GM18511 (cell line): ENCODE measurements around the gene CCDC102B.
A peak's percentile ranks its signal among the peaks of the same experiment; 100 is the strongest.
"Not testable (repeated sequence)": the region's sequence is repeated elsewhere in the genome, so short reads cannot be mapped to it uniquely, and the experiment has no call there.

Experiments used
- ATAC-seq: cut with Tn5 transposase; IDR thresholded peaks from one replicate; pipeline ENCODE4 v1.9.1; 2021; ENCODE audit warnings: mild to moderate bottlenecking, moderate library complexity; ENCODE audit not compliant: unreplicated experiment

The CCDC102B gene

DNA sequence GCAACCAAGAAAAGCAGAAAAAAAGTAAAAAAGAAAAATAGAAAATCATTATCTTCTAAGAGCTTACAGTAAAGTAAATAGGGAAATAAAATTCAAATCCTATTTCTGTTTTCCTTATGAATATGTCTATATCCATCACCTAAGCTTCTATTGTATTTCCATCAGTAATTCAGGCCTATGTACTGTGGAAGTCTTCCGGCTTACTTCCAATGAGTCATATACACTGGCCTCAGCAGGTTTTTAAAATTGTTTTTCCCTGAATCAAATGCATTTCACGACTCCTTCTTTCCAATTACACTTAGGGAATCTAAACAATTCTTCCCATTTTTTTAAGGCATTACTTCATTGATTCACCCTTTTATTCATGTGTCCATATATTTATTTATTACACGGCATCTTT, 164.7 kb downstream of the CCDC102B start:
- no peak for ATAC-seq

DNA sequence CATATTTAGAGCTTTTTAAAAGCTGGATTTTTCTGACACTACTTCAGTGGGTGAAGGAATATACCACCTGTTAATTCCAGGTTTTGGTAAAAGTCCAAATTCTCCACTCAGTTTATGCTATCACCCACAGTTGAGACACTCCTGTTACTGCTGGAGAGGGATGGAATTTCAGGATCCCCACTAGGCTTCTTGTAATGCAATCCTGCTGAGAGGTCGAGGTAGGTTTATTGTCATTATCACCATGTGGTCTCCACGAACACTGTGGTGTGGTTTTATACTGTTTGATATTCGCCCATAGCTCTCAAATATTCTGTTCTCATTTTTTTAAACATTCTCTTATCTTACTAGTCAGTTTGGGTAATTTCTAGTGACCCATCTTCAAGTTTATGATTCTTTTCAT, 167.9 kb downstream of the CCDC102B start:
- ATAC-seq = no peak

DNA sequence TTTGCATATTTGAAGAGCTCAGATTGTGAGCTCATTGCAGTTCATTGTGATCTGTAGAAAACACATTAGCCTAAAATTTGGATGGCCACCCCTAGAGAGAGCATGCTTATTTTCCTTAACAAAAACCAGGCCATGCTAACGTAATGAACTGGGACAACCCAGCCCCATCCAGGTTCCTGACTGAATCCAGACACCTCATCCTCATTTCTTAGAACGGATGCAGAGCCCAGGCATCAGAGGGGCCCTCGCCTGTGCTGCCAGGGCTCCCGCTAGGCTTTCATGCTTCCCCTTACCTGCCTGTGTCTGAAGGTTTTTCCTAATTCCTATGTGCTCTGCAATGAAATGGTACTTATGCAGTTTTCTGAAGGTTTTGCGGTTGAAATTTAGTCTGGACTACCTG, 171.1 kb downstream of the CCDC102B start:
- ATAC-seq = no peak

DNA sequence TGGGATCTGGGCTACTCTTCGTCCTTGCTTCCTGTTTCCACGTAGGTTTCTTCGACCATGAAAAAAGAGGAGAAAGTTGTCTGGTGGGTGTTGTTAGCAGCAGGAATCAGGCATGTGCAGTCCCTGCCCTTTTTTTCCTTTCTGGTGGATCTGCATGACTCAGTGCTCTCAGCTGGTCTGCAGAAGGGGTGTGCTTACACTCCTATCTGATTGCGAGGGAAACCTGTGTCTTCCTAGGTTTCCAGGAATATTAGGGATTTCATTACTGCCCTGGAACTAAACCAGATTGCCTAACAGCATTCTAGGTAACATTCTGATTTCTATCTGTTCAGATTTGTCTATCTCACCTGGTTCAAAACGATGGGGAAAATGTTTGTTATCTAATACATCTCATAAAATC, 174.3 kb downstream of the CCDC102B start:
- no peak for ATAC-seq

DNA sequence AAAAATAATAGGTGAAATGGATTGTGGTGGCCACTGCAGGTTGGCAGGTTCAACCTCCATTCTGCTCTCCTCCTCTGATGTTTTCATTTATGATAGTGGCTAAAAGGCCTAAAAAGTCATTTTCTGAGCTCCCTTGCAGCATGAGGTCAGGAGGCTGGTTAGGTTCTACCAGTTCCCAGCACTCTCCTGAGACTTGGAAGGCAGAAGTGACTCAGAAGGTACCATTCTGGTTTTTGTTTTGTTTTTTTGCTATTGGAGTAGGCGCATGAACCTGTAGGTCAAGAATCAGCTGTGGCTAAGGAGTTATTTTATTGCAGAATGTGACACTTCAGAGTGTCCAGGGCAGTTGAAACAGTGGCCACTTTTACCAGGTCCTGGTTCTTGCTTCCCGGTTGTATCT, 181.9 kb downstream of the CCDC102B start:
- no peak for ATAC-seq

DNA sequence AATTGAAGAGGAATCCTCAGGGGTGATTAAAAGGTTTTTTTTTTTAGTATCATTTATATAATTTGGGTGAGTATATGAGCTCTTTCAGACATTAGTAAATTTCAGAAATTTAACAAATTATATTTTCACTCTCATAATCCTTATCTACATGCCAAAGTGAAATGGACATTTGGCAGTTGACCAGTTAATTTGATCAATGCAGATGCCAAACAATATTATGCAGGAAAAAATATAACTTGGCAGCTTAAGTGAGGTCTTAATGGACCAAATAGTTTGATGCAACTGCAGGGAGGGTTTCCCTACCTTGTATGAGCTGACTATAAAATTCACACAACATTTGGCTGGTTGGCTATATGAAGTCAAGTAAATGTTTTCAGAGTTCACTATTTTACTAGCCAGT, 185.2 kb downstream of the CCDC102B start:
- ATAC-seq = no peak

DNA sequence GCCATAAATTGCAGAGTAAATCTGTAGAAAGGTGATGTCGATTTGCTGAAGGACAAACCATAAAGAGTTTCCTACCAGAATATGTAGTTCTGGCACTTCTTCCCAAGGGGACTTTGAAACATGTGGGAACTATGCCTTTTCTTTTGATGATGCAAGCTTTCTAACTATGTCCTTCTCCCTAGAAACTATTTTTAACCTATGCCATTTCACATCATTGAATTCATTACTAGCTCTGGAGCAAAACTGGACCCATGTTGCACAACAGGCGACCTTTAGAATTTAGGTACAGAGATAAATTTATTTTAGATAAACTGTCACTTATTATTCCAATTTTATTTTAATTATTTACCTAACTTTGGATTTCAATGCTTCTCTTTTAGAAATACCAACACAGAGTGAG, 186.5 kb downstream of the CCDC102B start:
- ATAC-seq = no peak

DNA sequence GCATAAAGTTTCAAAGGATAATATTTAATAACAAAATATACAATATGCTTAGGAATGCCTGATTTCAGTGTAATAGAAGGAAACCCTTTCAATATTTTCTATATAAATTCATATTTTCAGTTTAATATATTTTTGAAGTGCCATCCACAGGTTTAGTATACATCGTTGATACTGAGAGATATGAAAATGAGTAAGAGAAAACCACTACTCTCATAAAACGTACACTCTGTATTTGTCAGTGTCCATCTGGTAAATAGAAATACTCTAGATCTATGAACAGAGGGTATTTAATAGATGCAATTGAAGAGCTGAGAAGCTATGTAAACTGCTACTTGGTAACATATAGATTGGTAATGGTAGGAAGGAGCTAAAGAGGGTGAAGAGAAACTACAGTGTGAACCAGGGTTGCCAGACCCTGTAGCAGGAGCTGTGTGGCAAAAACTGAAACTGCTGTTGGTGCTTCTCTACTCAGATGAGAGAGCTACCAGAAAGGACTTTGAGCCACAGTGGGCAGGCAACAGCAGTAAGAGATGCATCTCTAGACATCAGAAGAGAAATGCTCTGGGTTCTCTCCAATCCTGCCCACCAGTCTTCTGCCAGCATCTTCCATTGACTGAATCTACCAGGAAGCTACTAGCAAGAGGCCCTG, 187.4 kb downstream of the CCDC102B start:
- peak; percentile 87 for ATAC-seq

DNA sequence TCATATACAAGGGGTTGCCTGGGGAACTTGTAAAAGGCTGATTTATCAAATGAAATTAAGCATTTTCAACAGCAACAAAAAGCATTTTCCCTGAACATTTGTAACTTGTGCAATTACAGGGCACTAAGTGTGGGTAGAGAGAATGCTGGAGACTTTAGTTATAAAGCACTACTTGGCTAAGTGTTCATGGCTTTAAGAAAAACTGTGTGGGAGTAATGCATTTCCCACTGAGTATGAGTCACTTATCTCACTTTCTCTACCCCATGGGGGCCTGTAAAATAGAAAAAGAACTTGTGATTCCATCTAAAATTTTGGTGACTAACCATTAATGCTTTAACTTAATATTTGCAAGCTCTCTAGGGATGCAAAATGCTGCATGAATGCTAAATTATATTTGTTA, 193.4 kb downstream of the CCDC102B start:
- peak; percentile 63 for ATAC-seq

DNA sequence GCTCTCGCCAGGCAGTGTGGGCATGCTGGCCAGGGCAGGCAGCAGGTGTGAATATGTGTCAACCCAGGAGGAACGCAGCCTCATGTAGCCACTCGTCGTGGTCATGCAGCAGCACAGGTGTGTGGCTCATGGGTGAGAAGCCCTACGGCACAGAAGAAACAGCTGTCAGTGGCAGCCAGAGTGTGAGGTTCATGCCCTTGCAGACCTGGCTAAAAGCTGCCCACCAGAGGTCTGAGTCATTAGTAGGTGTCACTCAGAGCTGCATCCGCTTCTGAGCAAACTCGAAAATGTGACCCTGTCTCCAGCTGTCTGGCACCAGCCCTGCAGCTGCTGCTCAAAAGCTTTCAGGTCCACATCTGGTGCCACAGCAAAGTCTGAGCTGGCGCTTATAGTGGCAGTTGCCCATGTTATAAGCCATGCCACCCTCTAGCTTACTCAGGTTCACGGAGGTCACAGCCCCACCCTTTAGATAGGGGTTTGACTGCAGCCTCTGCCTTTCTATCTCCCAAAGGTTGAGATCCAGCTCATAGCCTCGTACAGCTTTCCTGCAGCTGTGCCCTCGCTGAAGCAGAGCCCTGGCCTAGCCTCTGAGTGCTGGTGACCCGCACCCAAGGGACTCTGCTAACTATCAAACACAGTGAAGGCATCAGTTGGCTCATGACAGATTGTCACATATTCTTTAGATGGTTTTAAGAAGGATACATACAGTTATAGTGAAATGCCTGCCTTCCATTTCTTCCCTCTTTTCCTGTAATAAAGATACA, 195.0 kb downstream of the CCDC102B start:
- peak; percentile 87 for ATAC-seq

DNA sequence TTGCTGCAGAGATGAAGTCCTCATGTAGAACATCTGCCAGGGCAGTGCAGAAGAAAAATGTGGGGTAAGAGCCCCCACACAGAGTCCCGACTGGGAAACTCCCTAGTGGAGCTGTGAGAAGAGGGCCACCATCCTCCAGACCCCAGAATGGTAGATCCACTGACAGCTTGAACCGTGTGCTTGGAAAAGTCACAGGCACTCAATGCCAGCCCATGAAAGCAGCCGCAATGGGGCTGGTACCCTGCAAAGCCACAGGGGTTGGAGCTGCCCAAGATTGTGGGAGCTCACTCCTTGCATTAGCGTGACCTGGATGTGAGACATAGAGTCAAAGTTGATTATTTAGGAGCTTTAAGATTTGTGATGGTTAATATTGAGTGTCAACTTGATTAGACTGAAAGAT, 197.8 kb downstream of the CCDC102B start:
- no peak for ATAC-seq

DNA sequence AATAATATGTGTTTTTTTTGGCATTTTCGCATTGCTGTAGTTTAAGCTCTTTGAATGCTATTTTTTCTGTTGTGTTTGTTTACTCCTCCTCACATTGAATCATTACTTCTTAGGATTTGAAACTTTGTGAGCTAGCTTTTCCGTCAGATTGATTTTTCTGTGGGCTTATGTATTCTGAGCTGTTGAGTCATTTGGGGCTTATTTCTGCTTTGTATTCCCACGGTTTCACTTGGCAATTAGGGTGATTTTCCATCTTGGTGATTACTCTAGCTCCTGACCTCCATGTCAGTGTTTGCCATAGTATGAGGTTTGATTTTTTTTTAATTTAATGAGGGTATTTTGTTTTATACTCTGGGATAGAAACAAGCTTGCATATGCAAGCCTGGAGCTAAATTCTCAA, 200.0 kb downstream of the CCDC102B start:
- no peak for ATAC-seq

DNA sequence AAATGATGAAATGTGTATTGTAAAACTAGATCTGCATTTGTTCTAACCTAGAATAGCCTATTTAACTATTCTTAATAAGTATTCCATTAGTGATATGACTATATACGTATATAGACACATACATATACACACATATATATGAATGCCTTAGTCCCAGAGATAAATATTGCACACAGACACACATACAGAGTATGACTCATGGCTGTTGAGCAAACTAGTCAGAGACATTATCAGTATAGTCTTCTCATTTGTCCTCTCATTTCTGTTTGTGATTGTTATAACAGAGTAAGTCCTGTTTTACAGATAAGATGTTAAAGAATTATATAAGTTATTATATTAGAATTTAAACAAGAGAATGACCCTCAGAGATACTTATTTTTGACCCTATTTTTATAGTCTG, 202.5 kb downstream of the CCDC102B start:
- ATAC-seq = no peak

DNA sequence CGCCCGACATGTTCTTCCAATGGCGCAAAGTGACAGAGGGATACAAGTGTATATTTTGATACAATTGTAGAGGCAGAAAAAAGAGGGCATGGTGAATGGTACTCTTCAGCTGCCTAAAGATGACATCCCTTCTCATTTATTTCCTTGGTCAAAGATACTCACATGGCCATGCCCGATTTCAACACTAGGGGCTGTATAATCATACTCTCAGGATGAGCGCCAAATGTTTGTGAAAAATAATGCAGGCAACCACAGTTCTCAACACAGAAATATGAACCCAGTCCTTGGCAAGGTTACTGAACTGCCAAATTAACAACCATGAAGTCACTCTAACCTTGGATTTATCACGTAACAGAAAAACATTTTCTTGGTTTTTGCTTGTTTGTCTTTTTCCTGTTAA, 204.4 kb downstream of the CCDC102B start:
- no peak for ATAC-seq

DNA sequence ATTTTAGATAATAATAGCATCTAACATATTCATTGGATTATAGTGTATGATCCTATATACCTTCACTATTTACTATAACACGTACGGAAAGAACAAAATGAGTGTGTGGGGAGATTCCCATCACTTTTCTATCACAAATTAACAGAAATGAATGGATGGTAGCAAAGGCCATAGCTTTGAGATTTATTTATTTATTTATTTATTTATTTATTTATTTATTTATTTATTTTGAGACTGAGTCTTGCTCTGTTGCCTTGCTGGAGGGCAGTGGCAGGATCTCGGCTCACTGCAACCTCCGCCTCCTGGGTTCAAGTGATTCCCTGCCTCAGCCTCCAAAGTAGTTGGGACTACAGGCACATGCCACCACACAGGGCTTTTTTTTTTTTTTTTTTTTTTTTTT, 208.3 kb downstream of the CCDC102B start:
- not testable (repeated sequence) for ATAC-seq

DNA sequence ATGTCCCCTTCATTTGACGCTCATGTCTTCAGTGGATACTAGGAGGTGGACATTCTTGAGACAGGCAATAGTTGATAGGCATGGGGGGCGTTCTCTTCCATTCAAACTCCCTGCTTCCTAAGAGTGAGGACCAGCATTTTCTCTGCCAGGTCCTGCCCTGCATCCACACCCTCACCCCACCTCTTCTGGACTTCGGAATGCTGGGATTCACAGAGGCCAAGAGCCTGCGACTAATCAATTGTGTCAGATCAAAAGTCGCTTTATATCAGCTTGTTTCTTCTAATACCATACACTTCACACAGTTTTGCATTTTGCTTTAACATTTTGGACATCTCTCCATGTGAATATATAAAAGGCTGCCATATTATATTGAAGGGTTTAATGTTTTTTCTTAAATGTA, 210.7 kb downstream of the CCDC102B start:
- no peak for ATAC-seq

DNA sequence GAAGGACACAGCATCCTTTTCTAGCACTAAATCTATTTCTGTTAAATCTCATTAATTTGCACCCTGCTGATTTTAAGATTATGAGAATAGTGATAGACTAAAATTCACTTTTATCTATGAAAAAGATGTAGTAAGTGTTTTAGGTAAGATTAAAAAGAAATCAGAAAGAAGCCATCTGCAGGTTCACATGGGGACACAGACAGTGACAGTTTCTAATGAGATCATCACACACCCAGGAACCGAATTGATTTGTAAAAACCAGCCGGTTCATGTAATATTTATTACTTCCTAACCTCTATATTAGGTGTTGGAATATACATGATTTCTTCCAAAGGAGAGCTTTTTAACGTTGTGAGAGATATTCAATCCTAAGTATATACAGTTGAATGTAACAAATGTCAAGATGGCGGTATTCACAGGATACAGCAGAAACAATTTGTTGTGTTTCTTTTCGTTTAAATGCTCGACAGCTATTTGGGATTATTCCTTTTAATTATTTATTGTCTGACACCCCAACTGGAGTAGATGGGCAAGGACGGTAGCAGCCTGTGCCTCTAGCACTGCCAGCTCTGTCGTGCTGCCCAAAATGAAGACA, 223.4 kb downstream of the CCDC102B start:
- no peak for ATAC-seq

DNA sequence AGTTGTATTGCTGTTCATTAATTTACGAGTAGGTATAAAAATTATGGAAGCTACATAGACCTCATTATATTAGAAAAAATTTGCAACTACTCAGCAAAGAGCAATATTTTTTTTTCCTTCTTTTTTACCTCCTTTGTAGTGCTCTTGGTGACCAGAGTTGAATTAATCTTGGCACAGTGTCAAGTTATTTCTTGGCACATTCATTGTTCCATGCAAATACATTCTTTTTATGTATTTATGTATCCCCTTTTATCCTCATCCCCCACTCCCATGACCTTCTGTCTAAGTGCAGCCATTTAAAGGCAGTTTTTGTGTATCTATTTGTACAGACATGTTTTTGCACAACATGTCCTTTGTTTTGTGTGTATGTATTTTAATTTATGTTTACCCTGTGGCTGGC, 224.5 kb downstream of the CCDC102B start:
- ATAC-seq = no peak

DNA sequence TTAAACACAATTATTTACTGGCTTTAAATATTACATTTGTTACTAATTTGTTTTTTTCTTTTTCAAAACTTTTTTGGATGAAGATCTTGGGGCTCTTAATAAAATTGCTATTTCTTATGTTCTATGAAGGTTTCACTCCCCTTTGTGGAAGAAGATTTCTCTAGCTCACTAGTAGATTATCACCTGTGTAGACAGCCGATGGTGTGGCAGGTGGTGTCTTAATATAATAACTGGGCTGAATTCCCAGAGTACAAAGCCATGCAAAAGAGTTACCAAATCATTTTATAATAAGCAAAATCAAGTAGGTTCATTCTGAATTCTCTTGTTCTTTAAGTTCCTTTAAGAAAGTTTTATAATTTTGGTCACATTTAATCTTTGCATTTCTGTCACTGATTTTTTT, 233.7 kb downstream of the CCDC102B start:
- no peak for ATAC-seq

DNA sequence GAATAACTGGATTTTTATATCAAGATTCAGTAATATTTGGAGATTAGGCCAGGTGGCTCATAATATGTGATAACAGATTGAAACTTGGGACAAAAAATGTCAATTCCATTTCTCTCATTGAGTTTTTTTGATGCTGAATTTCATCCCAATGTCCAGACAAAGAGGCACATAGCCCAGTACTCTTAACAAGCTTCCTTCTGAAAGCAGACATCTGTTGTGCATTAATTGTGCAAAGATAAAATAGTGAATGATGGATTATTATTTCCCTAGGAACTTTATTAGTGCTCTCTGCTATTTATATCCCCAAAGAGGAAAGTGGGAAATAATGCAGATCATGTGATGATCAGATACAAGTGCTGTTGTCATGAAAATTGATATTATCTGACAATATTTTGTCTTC, 234.1 kb downstream of the CCDC102B start:
- no peak for ATAC-seq

DNA sequence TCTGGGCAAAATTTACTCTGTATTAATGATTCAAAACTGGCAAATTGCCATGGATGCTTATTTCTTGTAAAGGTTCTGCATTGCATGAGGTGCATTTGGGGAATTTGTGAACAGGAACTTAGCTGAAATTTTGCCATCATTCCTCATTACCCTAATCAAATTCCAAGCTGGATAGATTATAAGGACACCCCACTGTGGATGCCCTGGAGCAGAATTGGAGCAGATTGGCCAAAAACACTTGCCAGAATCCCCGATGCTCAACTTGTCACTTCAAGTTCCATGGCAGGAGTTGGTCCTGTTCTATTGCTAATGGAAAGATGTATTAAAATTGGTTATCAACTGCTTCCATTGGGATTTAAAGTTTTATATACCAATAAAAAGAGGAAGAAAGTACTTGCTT, 237.9 kb downstream of the CCDC102B start:
- no peak for ATAC-seq

DNA sequence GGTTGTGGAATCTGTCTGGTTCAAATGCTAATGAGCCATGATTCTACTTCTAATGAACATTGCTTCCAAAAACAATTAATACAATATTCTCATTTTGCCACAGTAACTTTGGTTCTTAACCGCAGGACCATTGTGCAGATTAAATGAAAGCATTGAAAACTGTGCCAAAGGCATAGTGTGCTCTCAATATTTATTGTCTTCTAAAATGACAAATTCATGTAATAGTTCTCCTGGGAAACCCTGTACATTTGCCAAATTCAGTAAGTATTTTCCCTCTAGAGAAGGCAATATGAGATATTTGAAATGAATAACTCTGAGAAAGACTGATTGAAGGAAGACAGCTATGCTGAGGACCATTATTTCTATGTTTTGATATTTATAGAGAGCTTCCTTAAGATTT, 246.3 kb downstream of the CCDC102B start:
- ATAC-seq = no peak
